Measurements from ENCODE around the gene NCKIPSD.

DNA sequence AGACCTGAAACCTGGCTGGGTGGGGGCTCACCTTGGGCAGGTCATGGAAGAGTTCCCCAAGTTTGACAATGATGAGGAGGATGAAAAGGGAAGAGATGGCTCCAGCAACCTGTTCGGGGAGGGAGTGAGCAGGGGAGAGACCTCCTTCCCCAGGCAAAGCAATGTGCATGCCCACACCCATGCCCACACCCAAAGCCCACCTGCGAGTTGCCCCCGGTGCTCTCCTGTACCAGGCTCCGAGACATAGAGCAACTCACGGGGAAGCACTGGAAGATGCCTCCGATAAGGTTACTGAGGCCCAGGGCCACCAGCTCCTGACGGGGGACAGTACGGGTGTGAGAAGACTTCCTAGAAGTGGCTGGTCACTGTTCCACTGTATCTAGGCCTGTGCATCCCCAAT lies 55.3 kb downstream of the NCKIPSD start:
- TF ChIP-seq POLR2AphosphoS5 (IDR thresholded peaks at IDR 0.05) (no peak), POLR2A (IDR thresholded peaks at IDR 0.05) (no peak)

Data from sigmoid colon (tissue), 4 donors.